HEK293T (cell line): ENCODE measurements around the gene FBXW8.

ENCODE experiments used
- CTCF ChIA-PET: fragments of 350-600 bp; formaldehyde crosslinking; extraction: SDS; loops from one replicate; lab custom pipeline; 2021; ENCODE audit warnings: antibody characterized with exemption, inconsistent platforms; lab: Yijun Ruan, JAX
- POLR2A ChIA-PET: fragments of 350-600 bp; formaldehyde crosslinking; extraction: SDS; loops from one replicate; lab custom pipeline; 2020; ENCODE audit warnings: antibody characterized with exemption, inconsistent platforms; lab: Yijun Ruan, JAX
- DNase-seq: peaks from one replicate; pipeline ENCODE4 v3.0.0; 2012; ENCODE audit warnings: mixed read lengths; ENCODE audit errors: extremely low spot score
- ARNT ChIP-seq: fragments of 450-650 bp; IDR thresholded peaks from 2 replicates; pipeline ENCODE4 v1.6.1; 2017; ENCODE audit warnings: mild to moderate bottlenecking
- BHLHE40 ChIP-seq: fragments of 450-650 bp; IDR thresholded peaks from 2 replicates; pipeline ENCODE4 v1.6.1; 2016; ENCODE audit warnings: mild to moderate bottlenecking, moderate library complexity, borderline replicate concordance
- CTBP1 ChIP-seq: fragments of 450-650 bp; IDR thresholded peaks from 2 replicates; pipeline ENCODE4 v1.6.1; 2016; ENCODE audit warnings: borderline replicate concordance
- ELF4 ChIP-seq: fragments of 450-650 bp; IDR thresholded peaks from 2 replicates; pipeline ENCODE4 v1.6.1; 2017; ENCODE audit warnings: antibody characterized with exemption
- FOXA1 ChIP-seq: fragments of 450-650 bp; IDR thresholded peaks from 2 replicates; pipeline ENCODE4 v1.6.1; 2016; ENCODE audit warnings: mild to moderate bottlenecking
- FOXK2 ChIP-seq: fragments of 450-650 bp; IDR thresholded peaks from 2 replicates; pipeline ENCODE4 v1.6.1; 2016; ENCODE audit warnings: mild to moderate bottlenecking
- FOXM1 ChIP-seq: fragments of 450-650 bp; IDR thresholded peaks from 2 replicates; pipeline ENCODE4 v1.6.1; 2017; ENCODE audit warnings: mild to moderate bottlenecking, borderline replicate concordance
- HDGF ChIP-seq: fragments of 450-650 bp; IDR thresholded peaks from 2 replicates; pipeline ENCODE4 v1.6.1; 2017; ENCODE audit warnings: antibody characterized with exemption, borderline replicate concordance
- L3MBTL2 ChIP-seq: fragments of 450-650 bp; conservative IDR thresholded peaks from 2 replicates; pipeline ENCODE4 v1.6.1; 2016; ENCODE audit warnings: mild to moderate bottlenecking
- LEF1 ChIP-seq: fragments of 450-650 bp; IDR thresholded peaks from 2 replicates; pipeline ENCODE4 v1.6.1; 2017; ENCODE audit warnings: mild to moderate bottlenecking, borderline replicate concordance
- NFRKB ChIP-seq: fragments of 450-650 bp; IDR thresholded peaks from 2 replicates; pipeline ENCODE4 v1.6.1; 2016; ENCODE audit warnings: mild to moderate bottlenecking, moderate library complexity
- SP1 ChIP-seq: fragments of 450-650 bp; IDR thresholded peaks from 2 replicates; pipeline ENCODE4 v1.6.1; 2017
- SUZ12 ChIP-seq: fragments of 450-650 bp; IDR thresholded peaks from 2 replicates; pipeline ENCODE4 v1.6.1; 2016; ENCODE audit warnings: mild to moderate bottlenecking
- TARDBP ChIP-seq: fragments of 450-650 bp; IDR thresholded peaks from 2 replicates; pipeline ENCODE4 v1.6.1; 2016
- ZNF384 ChIP-seq: fragments of 450-650 bp; IDR thresholded peaks from 2 replicates; pipeline ENCODE4 v1.6.1; 2016
- TF ChIP-seq, protein P1 (sequence below): fragments of 450-650 bp; IDR thresholded peaks from 2 replicates; pipeline ENCODE4 v1.6.1; 2016

FBXW8 gene

DNA sequence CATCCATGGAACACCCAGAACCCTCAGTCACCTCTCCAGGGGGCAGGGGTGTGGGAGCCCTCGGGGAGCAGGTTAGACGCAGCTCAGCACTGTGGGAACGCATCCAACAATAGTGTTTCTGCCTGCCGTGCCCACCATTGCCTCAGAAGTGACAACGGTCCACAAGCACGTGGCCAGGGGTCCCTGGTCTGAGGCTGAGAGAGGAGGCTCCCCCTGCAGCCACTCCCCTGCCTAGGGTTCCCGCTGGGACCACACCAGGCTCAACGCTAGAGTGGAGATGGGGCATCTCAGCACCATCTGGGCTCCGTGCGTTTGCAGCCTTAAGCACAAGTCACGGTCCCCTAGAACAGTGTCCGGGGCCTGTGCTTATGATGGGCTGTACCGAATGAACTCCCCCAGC lies 125.8 kb downstream of the FBXW8 start:
- POLR2A ChIA-PET: no interaction called here
- no peak for DNase-seq
- CTCF ChIA-PET: interaction anchor here (0.9 kb wide), 1 partner anchor 9 kb away, joined by 3 read pairs; no protein-coding TSS in a partner anchor
- TF ChIP-seq ELF4: no peak
- TF ChIP-seq, protein P1, sequence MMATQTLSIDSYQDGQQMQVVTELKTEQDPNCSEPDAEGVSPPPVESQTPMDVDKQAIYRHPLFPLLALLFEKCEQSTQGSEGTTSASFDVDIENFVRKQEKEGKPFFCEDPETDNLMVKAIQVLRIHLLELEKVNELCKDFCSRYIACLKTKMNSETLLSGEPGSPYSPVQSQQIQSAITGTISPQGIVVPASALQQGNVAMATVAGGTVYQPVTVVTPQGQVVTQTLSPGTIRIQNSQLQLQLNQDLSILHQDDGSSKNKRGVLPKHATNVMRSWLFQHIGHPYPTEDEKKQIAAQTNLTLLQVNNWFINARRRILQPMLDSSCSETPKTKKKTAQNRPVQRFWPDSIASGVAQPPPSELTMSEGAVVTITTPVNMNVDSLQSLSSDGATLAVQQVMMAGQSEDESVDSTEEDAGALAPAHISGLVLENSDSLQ: no peak
- TF ChIP-seq BHLHE40: no peak
- no peak for TF ChIP-seq NFRKB
- TF ChIP-seq TARDBP: no peak
- TF ChIP-seq SP1: no peak

DNA sequence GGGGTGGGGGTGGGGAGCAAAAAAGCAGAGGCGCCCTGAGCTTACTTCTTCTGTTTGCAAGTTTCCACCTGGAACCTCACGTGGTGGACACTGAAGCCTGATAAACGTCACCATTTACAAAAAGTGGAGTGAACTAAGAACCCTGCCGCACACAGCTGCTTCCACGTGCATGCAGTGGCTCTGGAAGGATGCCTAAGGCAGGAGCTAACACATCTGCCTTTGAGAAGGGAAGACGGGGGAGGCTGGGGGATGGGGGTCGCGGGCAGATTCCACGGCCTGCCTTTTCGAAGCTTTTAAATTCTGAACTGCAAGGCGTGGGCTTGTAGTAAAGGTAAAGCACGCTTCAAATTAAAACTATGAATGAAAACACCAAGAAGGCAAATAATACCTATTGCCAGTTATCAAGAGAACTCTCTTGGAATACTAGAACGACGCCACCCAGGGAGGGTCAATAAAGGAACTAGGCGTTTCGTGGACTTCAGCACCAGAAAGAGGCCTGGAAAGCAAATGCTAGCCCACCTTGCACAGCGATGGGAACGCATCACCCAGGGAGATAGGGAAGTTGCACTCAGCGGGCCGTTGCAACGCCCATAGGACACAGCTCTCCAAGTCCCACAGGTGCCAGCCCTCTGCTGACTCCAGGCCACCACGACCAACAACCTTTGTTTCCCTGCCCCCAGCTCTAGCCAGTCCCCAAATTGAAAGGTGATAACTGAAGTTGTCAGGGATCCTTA lies 126.7 kb downstream of the FBXW8 start:
- no peak for TF ChIP-seq HDGF
- no peak for TF ChIP-seq CTBP1
- no peak for TF ChIP-seq SP1
- no peak for TF ChIP-seq NFRKB
- TF ChIP-seq SUZ12: no peak
- no peak for TF ChIP-seq ZNF384
- TF ChIP-seq ARNT: no peak
- no peak for TF ChIP-seq FOXA1
- TF ChIP-seq BHLHE40: no peak
- TF ChIP-seq LEF1: no peak
- TF ChIP-seq, protein P1: no peak
- no peak for TF ChIP-seq L3MBTL2
- no peak for TF ChIP-seq TARDBP
- TF ChIP-seq FOXK2: no peak
- TF ChIP-seq ELF4: no peak
- TF ChIP-seq FOXM1: no peak
- ChIA-PET CTCF (no interaction called here), POLR2A (no interaction called here)
- DNase-seq: no peak

DNA sequence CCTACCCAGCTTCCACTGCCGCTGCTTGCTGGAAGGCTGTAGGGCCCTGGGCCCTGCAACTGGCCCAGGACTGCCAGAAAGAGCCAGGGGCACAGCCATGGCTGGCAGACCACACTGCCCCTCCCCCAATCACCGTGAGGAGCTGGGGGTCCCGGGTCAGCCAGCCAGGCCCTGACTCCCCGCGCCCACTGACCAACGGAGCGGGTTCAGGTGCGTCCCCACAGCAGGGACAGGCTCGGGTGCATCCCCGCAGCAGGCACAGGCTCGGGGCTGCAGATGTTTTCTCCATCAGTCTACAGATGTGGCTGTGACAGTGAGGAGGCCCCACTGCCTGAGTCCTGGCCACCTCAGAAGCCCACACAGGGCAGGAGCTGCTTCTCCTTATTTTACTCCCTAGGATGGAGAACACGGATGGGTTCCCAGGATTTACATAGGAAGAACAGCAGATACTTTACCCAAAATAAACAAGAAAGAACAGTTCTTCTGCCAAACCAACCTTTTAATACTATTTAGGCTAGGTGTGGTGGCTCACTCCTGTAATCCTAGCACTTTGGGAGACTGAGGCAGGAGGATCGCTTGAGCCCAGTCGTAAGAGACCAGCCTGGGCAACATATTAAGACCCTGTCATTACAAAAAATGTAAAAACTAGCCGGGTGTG lies 127.4 kb downstream of the FBXW8 start:
- ChIA-PET CTCF (no interaction called here), POLR2A (no interaction called here)
- no peak for DNase-seq
- TF ChIP-seq NFRKB: no peak
- TF ChIP-seq FOXA1: no peak
- no peak for TF ChIP-seq LEF1
- no peak for TF ChIP-seq L3MBTL2
- no peak for TF ChIP-seq TARDBP
- TF ChIP-seq ELF4: no peak
- TF ChIP-seq FOXK2: no peak
- no peak for TF ChIP-seq ZNF384
- TF ChIP-seq BHLHE40: no peak
- TF ChIP-seq, protein P1: no peak
- TF ChIP-seq SP1: no peak
- no peak for TF ChIP-seq HDGF
- no peak for TF ChIP-seq FOXM1
- no peak for TF ChIP-seq ARNT
- TF ChIP-seq SUZ12: no peak
- TF ChIP-seq CTBP1: no peak

DNA sequence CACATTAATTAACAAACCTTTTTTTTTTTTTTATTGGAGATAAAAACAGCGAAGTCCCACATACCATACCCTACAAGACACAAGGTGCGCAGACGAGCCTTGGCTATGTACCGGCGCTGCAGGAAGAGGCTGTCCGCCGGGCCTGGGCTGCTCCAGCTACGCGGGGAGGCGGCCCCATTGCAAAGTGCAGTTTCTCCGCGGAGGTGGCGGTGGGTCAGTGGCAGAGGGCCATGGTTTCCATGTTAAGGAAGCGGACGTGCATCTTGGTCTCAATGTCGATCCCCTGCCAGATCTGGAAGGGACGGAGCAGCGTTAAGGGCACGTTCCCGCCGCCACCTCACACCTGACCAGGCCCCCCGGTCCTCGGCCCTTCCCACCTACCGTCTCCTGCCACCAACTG lies 128.2 kb downstream of the FBXW8 start:
- TF ChIP-seq SUZ12 (no peak), SP1 (no peak), L3MBTL2 (no peak), FOXM1 (no peak), ARNT (no peak), ZNF384 (no peak), CTBP1 (no peak), HDGF (no peak), TARDBP (no peak), NFRKB (no peak), LEF1 (no peak), FOXK2 (no peak)
- TF ChIP-seq, protein P1: no peak

DNA sequence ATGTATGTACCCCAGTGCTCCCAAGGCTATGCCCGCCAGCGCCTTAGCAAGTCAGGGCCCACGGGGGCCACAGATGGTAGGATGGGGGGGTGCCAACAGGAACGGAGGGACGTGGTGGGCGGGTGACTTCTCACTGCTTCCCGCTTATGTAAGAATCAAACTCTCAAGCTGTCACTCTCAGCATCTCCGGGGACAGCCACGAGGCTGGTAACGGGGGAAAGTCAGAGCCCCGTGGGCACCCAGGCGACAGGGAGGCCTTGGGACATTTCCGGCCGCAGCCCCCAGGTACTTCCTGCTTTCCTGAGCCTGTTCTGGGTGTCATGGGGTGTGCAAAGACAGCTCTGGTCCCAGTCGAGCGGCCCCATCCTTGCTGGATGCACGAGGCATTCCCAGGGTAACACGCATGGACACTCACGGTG lies 129.2 kb downstream of the FBXW8 start:
- TF ChIP-seq BHLHE40 (no peak), LEF1 (no peak), FOXA1 (no peak), NFRKB (no peak), ARNT (no peak), TARDBP (no peak), SP1 (no peak), L3MBTL2 (no peak), FOXK2 (no peak), SUZ12 (no peak), HDGF (no peak)
- POLR2A ChIA-PET: no interaction called here
- DNase-seq: no peak
- CTCF ChIA-PET: interaction anchor here (0.6 kb wide), 1 partner anchor 78 kb away, joined by 3 read pairs; no protein-coding TSS in a partner anchor

More for the DNA sequence above, 128.2 kb downstream of the FBXW8 start:
- CTCF ChIA-PET: no interaction called here
- no peak for DNase-seq
- POLR2A ChIA-PET: no interaction called here
